Measurements from ENCODE around the gene L3MBTL4.
"Not testable (repeated sequence)": the region's sequence is repeated elsewhere in the genome, so short reads cannot be mapped to it uniquely, and the experiment has no call there.

Gene L3MBTL4

DNA sequence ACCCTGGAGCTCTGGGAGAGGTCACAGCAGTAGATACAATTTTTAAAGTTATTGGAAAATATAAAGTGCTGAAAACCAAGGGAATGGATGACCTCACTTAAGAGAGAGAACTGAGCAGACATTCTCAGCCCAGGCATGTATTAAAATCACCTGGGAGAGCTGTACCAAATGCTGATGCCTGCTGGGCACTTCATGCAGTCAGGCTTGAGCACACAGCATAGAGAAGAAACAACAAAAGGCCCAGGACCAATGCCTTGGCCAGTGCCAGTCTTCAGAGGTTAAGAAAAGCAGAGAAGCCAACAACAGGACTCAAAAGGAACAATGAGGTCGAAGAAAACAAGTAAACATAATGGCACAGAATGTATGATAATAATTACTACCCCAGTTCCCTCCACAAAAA lies 211.8 kb downstream of the L3MBTL4 start:
- TF ChIP-seq, protein P1, sequence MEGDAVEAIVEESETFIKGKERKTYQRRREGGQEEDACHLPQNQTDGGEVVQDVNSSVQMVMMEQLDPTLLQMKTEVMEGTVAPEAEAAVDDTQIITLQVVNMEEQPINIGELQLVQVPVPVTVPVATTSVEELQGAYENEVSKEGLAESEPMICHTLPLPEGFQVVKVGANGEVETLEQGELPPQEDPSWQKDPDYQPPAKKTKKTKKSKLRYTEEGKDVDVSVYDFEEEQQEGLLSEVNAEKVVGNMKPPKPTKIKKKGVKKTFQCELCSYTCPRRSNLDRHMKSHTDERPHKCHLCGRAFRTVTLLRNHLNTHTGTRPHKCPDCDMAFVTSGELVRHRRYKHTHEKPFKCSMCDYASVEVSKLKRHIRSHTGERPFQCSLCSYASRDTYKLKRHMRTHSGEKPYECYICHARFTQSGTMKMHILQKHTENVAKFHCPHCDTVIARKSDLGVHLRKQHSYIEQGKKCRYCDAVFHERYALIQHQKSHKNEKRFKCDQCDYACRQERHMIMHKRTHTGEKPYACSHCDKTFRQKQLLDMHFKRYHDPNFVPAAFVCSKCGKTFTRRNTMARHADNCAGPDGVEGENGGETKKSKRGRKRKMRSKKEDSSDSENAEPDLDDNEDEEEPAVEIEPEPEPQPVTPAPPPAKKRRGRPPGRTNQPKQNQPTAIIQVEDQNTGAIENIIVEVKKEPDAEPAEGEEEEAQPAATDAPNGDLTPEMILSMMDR (IDR thresholded peaks at IDR 0.05; ENCODE audit: extremely low read depth, missing control alignments), result no peak
- DNase-seq (ENCODE audit: low spot score), result no peak

DNA sequence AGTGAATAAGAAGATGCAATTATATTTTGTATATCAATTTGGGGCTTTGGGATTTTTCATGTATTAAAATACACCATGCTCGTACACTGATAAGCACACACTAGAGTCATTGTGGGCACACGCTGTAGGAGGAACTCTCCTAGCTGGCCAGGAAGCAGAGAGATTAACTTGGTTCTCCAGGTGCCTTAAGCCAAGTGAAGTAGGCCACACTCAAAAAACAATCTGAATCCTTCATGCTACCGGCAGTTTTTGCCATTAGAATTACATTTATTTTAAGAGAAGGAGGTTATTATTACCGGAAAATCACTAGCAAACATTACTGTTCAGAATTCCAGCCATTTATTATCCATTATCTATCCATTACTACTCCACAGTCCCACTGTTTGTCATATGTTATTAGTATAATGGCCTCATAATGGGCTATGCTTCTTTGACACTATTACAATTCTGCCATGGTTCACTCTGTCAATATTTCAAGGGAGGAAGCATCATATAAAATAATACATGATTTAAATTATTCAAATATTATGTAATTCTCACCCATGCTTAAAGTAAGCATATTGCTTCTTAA lies 214.4 kb downstream of the L3MBTL4 start:
- DNase-seq (ENCODE audit: low spot score), result no peak
- TF ChIP-seq, protein P1 (IDR thresholded peaks at IDR 0.05; ENCODE audit: extremely low read depth, missing control alignments), result no peak

DNA sequence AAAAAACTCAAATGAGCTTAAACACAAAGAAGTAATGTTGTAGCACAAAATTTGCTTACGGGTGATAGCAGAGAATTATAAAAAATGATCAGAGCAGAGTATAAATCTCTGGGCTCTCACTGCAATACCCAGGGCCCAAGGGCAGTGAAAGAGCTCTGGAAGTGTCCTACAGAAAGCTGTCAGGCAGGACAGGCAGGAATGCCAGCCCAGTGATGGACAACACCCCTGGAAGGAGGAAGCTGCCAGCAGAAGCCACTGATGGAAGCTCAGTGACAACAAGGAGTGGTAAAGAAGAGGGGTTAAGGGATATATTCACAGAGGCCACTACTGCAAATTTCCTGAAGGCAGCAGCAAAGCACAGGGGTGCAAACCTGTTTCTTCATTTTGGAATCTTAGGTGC lies 214.9 kb downstream of the L3MBTL4 start:
- TF ChIP-seq, protein P1 (IDR thresholded peaks at IDR 0.05; ENCODE audit: extremely low read depth, missing control alignments), result no peak

DNA sequence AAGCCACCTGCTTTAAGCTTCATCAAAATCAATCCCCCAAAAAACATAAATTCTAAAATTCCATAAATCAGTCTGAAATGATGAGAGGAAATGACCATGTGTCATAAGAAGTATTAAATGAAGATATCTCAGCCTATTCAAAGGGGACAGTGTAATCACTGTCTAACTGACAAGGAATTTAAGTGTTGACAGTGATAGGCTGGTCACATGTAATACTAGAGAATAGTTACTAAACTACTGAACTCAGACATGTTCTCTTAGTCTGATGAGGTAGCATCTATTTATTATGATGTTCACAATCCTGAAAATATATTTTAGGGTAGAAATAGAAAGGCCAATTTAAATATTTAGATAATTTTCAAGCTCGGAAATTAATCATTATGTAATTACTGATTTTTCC lies 216.1 kb downstream of the L3MBTL4 start:
- no peak for DNase-seq (ENCODE audit: low spot score)
- TF ChIP-seq, protein P1 (IDR thresholded peaks at IDR 0.05; ENCODE audit: extremely low read depth, missing control alignments), result no peak

More for the DNA sequence above, 214.9 kb downstream of the L3MBTL4 start:
- DNase-seq (ENCODE audit: low spot score), result no peak

DNA sequence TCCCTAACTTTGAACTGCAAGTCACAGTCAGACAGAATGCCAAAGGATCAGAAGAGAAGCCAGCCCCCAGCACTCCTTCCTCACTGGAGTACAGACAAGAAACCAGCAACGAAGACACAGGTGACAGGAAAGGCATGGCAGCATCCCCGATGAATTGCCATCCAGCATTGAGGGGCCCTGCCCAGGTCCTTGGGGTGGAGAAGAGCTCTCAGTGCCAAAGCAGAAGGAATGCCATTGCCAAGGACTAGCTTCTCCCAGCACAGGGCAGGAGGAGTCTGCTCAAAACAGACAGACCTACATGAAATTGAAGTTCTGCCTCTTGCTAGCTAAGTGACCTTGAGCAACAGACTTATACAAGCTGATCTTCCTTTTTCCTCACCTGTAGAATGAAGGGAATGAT lies 220.1 kb downstream of the L3MBTL4 start:
- no peak for DNase-seq (ENCODE audit: low spot score)
- TF ChIP-seq, protein P1 (IDR thresholded peaks at IDR 0.05; ENCODE audit: extremely low read depth, missing control alignments), result no peak

DNA sequence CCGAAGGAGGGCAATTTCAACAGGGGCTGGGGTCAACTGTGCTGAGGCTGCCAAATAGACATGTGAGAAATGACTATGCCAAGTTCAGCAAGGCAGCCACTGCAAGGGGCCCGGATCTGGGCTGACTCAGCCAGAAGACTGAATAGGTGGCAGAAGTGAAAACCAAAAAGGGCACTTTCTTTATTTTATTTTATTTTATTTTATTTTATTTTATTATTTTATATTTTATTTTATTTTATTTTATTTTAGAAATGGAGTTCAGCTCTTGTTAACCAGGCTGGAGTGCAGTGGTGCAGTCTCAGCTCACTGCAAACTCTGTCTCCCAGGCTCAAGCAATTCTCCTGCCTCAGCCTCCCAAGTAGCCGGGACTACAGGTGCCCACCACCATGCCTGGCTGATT lies 228.9 kb downstream of the L3MBTL4 start:
- not testable (repeated sequence) for DNase-seq (ENCODE audit: low spot score)

DNA sequence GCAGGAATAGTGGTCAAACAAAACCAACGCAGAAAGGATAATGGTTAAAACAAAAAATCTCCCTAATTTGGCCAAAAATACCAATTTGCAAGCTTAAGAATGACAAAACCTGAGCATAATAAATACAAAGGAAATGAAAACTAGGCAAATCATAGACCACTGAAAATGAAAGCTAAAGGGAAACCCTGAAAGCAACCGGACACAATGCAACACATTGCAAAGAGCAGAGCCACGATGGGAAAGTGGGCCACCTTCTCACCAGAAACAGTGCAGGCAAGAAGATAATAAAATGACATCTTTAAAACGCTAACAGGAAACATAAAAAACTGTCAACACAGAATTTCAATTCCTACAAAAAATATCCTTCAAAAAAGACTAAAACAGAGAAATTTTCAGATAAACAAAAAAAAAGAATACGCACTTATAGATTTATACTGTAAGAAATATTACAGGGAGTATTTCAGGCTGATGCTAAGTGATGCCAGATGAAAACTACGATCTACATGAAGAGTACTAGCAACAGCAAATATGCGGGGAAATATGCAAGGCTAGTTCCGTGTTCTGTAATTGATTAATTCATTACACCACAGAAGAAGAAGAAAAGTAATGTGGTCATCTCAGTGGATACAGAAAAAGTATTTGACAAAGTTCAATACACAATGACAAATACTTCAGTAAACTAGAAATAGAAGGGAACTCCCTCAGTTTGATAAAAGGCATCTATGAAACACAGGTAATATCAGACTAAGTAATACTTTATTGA lies 239.5 kb downstream of the L3MBTL4 start:
- TF ChIP-seq, protein P1 (IDR thresholded peaks at IDR 0.05; ENCODE audit: extremely low read depth, missing control alignments), result no peak
- DNase-seq (ENCODE audit: low spot score), result no peak

DNA sequence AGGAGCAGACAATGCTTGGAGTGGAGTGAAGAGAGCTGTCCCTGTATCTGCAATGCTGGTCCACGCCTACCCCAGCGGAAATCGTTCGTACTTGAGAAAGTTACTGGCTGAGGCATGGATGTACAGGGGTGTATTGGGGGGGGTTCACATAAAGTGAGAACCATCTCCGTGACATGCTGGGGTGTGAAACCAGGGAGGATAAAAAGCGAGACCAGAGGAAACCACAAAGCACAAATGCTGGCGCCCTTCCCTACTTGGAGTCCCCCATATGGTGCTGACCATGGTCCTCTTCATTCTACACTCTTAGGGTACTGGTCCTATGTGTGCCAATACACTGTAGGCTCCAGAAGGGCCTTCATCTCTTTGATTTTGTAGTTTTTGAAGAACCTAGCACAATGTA lies 244.1 kb downstream of the L3MBTL4 start:
- DNase-seq (ENCODE audit: low spot score), result no peak
- TF ChIP-seq, protein P1 (IDR thresholded peaks at IDR 0.05; ENCODE audit: extremely low read depth, missing control alignments), result no peak

Data from GM20000 (cell line).